ENCODE results near the gene PARD6B. TPM values are rescaled to one million over a fixed set of nuclear protein-coding genes. Genes with fewer than 3 reads are reported as not detected.

PARD6B gene
- total and polyA plus RNA-seq, 2 of the 13 experiments (the other 11 are each of a cell fraction or from before 2014, with no cell fraction given) = 6.9 to 22.2 TPM

GRCh38 chr20:50731055-50731929 is at the start of gene PARD6B (continued):
- TF ChIP-seq RBAK (CRISPR knock-in tag; IDR thresholded peaks at IDR 0.05) (no peak), ZNF788 (CRISPR knock-in tag; IDR thresholded peaks at IDR 0.05; ENCODE audit: borderline replicate concordance) (no peak; the same call in 1 of the 2 replicates), SAP130 (CRISPR knock-in tag; IDR thresholded peaks at IDR 0.05; ENCODE audit: low read depth) (peak; percentile 86), ZNF101 (CRISPR knock-in tag; IDR thresholded peaks at IDR 0.05; ENCODE audit: borderline replicate concordance, low read depth) (0 out of 2 replicates have a peak, but pooled peaks have one; percentile 95), RFXAP (CRISPR knock-in tag; IDR thresholded peaks at IDR 0.05; ENCODE audit: borderline replicate concordance) (peak; percentile 80), KDM3A (CRISPR knock-in tag; IDR thresholded peaks at IDR 0.05; ENCODE audit: low read depth) (peak; percentile 55), ZNF83 (CRISPR knock-in tag; IDR thresholded peaks at IDR 0.05; ENCODE audit: borderline replicate concordance) (peak; percentile 85; the same call in 1 of the 2 replicates), IRX3 (CRISPR knock-in tag; IDR thresholded peaks at IDR 0.05; ENCODE audit: borderline replicate concordance, low read depth) (no peak), NR2C2 (CRISPR knock-in tag; IDR thresholded peaks at IDR 0.05; ENCODE audit: borderline replicate concordance) (0 out of 2 replicates have a peak, but pooled peaks have one; percentile 64), STAG1 (CRISPR knock-in tag; IDR thresholded peaks at IDR 0.05) (no peak; the same call in 1 of the 2 replicates), ZNF567 (CRISPR knock-in tag; IDR thresholded peaks at IDR 0.05; ENCODE audit: borderline replicate concordance) (0 out of 2 replicates have a peak, but pooled peaks have one; percentile 86), CREB1 (IDR thresholded peaks at IDR 0.05) (peak; percentile 84), CREB1 (CRISPR knock-in tag; IDR thresholded peaks at IDR 0.05) (no peak), EZH2 (conservative IDR thresholded peaks at IDR 0.05; ENCODE audit: low read depth, low read length) (no peak), ZNF232 (CRISPR knock-in tag; IDR thresholded peaks at IDR 0.05; ENCODE audit: borderline replicate concordance) (peak; percentile 58; the same call in 1 of the 2 replicates), ZMYM4 (CRISPR knock-in tag; IDR thresholded peaks at IDR 0.05) (peak; percentile 92), HMG20A (CRISPR knock-in tag; IDR thresholded peaks at IDR 0.05; ENCODE audit: borderline replicate concordance) (no peak; the same call in 1 of the 2 replicates), SMC3 (IDR thresholded peaks at IDR 0.05; ENCODE audit: low read length) (no peak), ZNF446 (CRISPR knock-in tag; IDR thresholded peaks at IDR 0.05) (peak; percentile 97), HMGXB4 (CRISPR knock-in tag; IDR thresholded peaks at IDR 0.05; ENCODE audit: borderline replicate concordance in 1 of 2, low read depth in 1 of 2) (peak; percentile 72 to 94), ZNF335 (CRISPR knock-in tag; IDR thresholded peaks at IDR 0.05) (no peak), ZMAT3 (CRISPR knock-in tag; conservative IDR thresholded peaks at IDR 0.05) (peak; percentile 53; the same call in 1 of the 2 replicates), ZNF432 (CRISPR knock-in tag; IDR thresholded peaks at IDR 0.05; ENCODE audit: borderline replicate concordance) (no peak), SOX5 (CRISPR knock-in tag; IDR thresholded peaks at IDR 0.05; ENCODE audit: borderline replicate concordance) (peak; percentile 51; the same call in 1 of the 2 replicates), PHF21A (CRISPR knock-in tag; IDR thresholded peaks at IDR 0.05) (no peak; the same call in none of the 2 replicates)
- TF ChIP-seq, protein P1, sequence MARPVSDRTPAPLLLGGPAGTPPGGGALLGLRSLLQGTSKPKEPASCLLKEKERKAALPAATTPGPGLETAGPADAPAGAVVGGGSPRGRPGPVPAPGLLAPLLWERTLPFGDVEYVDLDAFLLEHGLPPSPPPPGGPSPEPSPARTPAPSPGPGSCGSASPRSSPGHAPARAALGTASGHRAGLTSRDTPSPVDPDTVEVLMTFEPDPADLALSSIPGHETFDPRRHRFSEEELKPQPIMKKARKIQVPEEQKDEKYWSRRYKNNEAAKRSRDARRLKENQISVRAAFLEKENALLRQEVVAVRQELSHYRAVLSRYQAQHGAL (CRISPR knock-in tag; IDR thresholded peaks at IDR 0.05; ENCODE audit: not compliant biosample characterization) = peak; percentile 80
- TF ChIP-seq, protein P2, sequence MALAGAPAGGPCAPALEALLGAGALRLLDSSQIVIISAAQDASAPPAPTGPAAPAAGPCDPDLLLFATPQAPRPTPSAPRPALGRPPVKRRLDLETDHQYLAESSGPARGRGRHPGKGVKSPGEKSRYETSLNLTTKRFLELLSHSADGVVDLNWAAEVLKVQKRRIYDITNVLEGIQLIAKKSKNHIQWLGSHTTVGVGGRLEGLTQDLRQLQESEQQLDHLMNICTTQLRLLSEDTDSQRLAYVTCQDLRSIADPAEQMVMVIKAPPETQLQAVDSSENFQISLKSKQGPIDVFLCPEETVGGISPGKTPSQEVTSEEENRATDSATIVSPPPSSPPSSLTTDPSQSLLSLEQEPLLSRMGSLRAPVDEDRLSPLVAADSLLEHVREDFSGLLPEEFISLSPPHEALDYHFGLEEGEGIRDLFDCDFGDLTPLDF (CRISPR knock-in tag; IDR thresholded peaks at IDR 0.05) = no peak; the same call in none of the 2 replicates

Data from HepG2 (cell line).